ENCODE results near the gene CEP44. TPM values are rescaled to one million over a fixed set of nuclear protein-coding genes. Genes with fewer than 3 reads are reported as not detected.

Gene CEP44
- total and polyA plus RNA-seq, 2 donors (not counting 1 experiment from before 2014, with no cell fraction given), result 6.7 to 13.5 TPM

DNA sequence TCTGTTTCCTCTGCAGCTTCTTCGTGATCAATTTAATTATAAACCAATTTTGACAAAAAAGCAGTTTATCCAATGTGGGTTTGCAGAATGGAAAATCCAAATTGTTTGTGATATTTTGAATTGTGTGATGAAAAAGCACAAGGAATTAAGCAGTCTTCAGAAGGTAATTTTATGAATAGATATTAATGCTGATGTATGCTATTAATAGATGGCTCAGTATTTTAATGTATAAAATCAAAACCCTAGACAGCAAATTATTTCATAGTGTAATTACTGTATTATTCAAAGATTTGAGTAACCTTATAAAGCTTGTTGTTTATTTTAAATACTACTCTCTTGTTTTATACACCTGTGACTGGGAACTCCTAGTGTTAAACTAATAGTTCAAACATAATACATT is 20.0 kb downstream of the CEP44 start:
- Histone ChIP-seq H3K4me1 (ENCODE audit: control insufficient read depth, extremely low read depth, insufficient read depth, low read length) (no peaks in the 10 kb centered on the region), H3K27ac (ENCODE audit: insufficient read depth, low read length) (no peak overlapping the region), H3K4me3 (replicated peaks in 1 of 4; ENCODE audit: control extremely low read depth in 1 of 4, insufficient read depth in 1 of 4, low read depth in 3 of 4, low read length in 4 of 4) (no peak overlapping the region), H3K27me3 (ENCODE audit: control insufficient read depth, insufficient read depth, low read length) (no peaks in the 10 kb centered on the region), H3K4me2 (ENCODE audit: extremely low read depth, insufficient read depth, low read length) (no peak overlapping the region), H3K79me2 (ENCODE audit: control insufficient read depth, insufficient read depth, low read length) (no peaks in the 10 kb centered on the region), H3K9me3 (ENCODE audit: control insufficient read depth, insufficient read depth, low read depth, low read length) (no peaks in the 10 kb centered on the region), H3K9ac (ENCODE audit: insufficient read depth, low read length) (no peak overlapping the region), H4K20me1 (ENCODE audit: control insufficient read depth, extremely low read depth, insufficient read depth, low read length) (no peaks in the 10 kb centered on the region), H3K36me3 (ENCODE audit: control insufficient read depth, insufficient read depth, low read length) (no peaks in the 10 kb centered on the region), H2AFZ (ENCODE audit: low read length) (no peak overlapping the region)
- DNase-seq (ENCODE audit: low read depth in 2 of 2), result no peak
- TF ChIP-seq, protein P1, sequence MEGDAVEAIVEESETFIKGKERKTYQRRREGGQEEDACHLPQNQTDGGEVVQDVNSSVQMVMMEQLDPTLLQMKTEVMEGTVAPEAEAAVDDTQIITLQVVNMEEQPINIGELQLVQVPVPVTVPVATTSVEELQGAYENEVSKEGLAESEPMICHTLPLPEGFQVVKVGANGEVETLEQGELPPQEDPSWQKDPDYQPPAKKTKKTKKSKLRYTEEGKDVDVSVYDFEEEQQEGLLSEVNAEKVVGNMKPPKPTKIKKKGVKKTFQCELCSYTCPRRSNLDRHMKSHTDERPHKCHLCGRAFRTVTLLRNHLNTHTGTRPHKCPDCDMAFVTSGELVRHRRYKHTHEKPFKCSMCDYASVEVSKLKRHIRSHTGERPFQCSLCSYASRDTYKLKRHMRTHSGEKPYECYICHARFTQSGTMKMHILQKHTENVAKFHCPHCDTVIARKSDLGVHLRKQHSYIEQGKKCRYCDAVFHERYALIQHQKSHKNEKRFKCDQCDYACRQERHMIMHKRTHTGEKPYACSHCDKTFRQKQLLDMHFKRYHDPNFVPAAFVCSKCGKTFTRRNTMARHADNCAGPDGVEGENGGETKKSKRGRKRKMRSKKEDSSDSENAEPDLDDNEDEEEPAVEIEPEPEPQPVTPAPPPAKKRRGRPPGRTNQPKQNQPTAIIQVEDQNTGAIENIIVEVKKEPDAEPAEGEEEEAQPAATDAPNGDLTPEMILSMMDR (conservative IDR thresholded peaks at IDR 0.05 in 1 of 2, IDR thresholded peaks at IDR 0.05 in 1 of 2; ENCODE audit: low read depth in 1 of 2, low read length in 2 of 2), result no peak
- no peak for TF ChIP-seq EZH2 (IDR thresholded peaks at IDR 0.05; ENCODE audit: low read length, missing control alignments)

DNA sequence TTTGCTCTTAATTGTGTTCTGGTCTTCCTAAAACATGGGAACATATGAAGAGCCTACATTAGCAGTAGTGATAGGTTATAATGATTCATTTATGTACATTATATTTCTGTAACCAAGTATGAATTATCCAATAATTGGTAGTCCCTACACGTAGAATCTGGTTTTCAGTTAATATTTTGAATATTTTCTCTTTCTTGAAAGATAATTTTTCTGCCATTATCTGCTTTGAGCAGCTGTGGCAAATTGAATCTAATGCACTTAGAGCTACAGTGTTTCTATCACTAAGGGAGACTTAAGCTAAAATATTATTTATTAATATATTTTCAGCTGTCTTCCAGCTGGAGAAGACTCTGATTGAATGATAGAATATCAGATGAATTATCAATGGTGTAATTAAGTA is 21.0 kb downstream of the CEP44 start:
- Histone ChIP-seq H3K4me2 (ENCODE audit: extremely low read depth, insufficient read depth, low read length) (no peak overlapping the region), H3K27ac (ENCODE audit: insufficient read depth, low read length) (no peak overlapping the region), H3K9ac (ENCODE audit: insufficient read depth, low read length) (no peak overlapping the region), H3K27me3 (ENCODE audit: control insufficient read depth, insufficient read depth, low read length) (no peaks in the 10 kb centered on the region), H3K4me1 (ENCODE audit: control insufficient read depth, extremely low read depth, insufficient read depth, low read length) (no peaks in the 10 kb centered on the region), H3K4me3 (replicated peaks in 1 of 4; ENCODE audit: control extremely low read depth in 1 of 4, insufficient read depth in 1 of 4, low read depth in 3 of 4, low read length in 4 of 4) (no peak overlapping the region), H4K20me1 (ENCODE audit: control insufficient read depth, extremely low read depth, insufficient read depth, low read length) (no peaks in the 10 kb centered on the region), H2AFZ (ENCODE audit: low read length) (no peak overlapping the region), H3K36me3 (ENCODE audit: control insufficient read depth, insufficient read depth, low read length) (no peaks in the 10 kb centered on the region), H3K9me3 (ENCODE audit: control insufficient read depth, insufficient read depth, low read depth, low read length) (no peaks in the 10 kb centered on the region), H3K79me2 (ENCODE audit: control insufficient read depth, insufficient read depth, low read length) (no peaks in the 10 kb centered on the region)
- TF ChIP-seq EZH2 (IDR thresholded peaks at IDR 0.05; ENCODE audit: low read length, missing control alignments), result no peak
- TF ChIP-seq, protein P1 (conservative IDR thresholded peaks at IDR 0.05 in 1 of 2, IDR thresholded peaks at IDR 0.05 in 1 of 2; ENCODE audit: low read depth in 1 of 2, low read length in 2 of 2), result no peak
- no peak for DNase-seq (ENCODE audit: low read depth in 2 of 2)

DNA sequence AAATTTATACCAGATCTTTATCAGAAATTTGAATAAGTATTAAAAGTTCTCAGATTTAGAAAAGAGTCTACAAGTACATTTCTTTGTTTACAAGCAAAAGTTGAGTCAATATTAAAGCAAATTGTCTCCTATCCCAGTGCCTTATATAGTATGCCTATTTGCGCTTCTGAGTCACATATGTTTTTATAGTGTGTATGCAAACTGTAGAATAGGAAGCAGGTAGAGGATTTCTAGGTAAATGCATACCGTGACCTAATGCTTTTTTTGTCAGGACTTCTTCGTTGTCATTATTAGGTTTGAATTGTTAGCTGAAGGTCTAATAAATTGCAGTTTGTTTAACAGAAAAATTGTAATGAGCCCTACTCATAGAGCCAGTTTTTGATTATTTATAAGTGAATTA is 22.2 kb downstream of the CEP44 start:
- Histone ChIP-seq H3K36me3 (ENCODE audit: control insufficient read depth, insufficient read depth, low read length) (no peaks in the 10 kb centered on the region), H3K27me3 (ENCODE audit: control insufficient read depth, insufficient read depth, low read length) (no peaks in the 10 kb centered on the region), H3K4me2 (ENCODE audit: extremely low read depth, insufficient read depth, low read length) (no peak overlapping the region), H3K27ac (ENCODE audit: insufficient read depth, low read length) (no peak overlapping the region), H3K4me1 (ENCODE audit: control insufficient read depth, extremely low read depth, insufficient read depth, low read length) (no peaks in the 10 kb centered on the region), H3K9ac (ENCODE audit: insufficient read depth, low read length) (no peak overlapping the region), H3K9me3 (ENCODE audit: control insufficient read depth, insufficient read depth, low read depth, low read length) (no peaks in the 10 kb centered on the region), H2AFZ (ENCODE audit: low read length) (no peak overlapping the region), H4K20me1 (ENCODE audit: control insufficient read depth, extremely low read depth, insufficient read depth, low read length) (no peaks in the 10 kb centered on the region), H3K79me2 (ENCODE audit: control insufficient read depth, insufficient read depth, low read length) (no peaks in the 10 kb centered on the region), H3K4me3 (replicated peaks in 1 of 4; ENCODE audit: control extremely low read depth in 1 of 4, insufficient read depth in 1 of 4, low read depth in 3 of 4, low read length in 4 of 4) (no peak overlapping the region)
- DNase-seq (ENCODE audit: low read depth in 2 of 2), result no peak
- TF ChIP-seq, protein P1 (conservative IDR thresholded peaks at IDR 0.05 in 1 of 2, IDR thresholded peaks at IDR 0.05 in 1 of 2; ENCODE audit: low read depth in 1 of 2, low read length in 2 of 2), result no peak
- no peak for TF ChIP-seq EZH2 (IDR thresholded peaks at IDR 0.05; ENCODE audit: low read length, missing control alignments)
